Sigmoid colon (tissue), 4 donors: Measurements from ENCODE around the gene NPVF.

Source experiments
- CTCF ChIP-seq, 4 experiments: fragments of 450-650 bp in 3 of 4; fragments of 200-600 bp in 1 of 4; IDR thresholded peaks; one replicate each; pipeline ENCODE4 v1.5.1; 2016 to 2019; ENCODE audit warnings: antibody characterized with exemption in 4 of 4, mild to moderate bottlenecking in 3 of 4, moderate library complexity in 2 of 4
- EP300 ChIP-seq, 4 donors: sonication (generic); formaldehyde crosslinking; IDR thresholded peaks; one replicate each; pipeline ENCODE4 v1.6.1; 2017; ENCODE audit warnings: antibody characterized with exemption in 4 of 4
- POLR2A ChIP-seq, 2 donors: fragments of 450-650 bp; IDR thresholded peaks; one replicate each; pipeline ENCODE4 v1.6.1; 2016; ENCODE audit warnings: antibody characterized with exemption in 2 of 2, mild to moderate bottlenecking in 2 of 2, moderate library complexity in 2 of 2
- POLR2AphosphoS5 ChIP-seq, 4 donors: sonication (generic); formaldehyde crosslinking; IDR thresholded peaks; one replicate each; pipeline ENCODE4 v1.6.1; 2017; ENCODE audit warnings: antibody characterized with exemption in 4 of 4

DNA sequence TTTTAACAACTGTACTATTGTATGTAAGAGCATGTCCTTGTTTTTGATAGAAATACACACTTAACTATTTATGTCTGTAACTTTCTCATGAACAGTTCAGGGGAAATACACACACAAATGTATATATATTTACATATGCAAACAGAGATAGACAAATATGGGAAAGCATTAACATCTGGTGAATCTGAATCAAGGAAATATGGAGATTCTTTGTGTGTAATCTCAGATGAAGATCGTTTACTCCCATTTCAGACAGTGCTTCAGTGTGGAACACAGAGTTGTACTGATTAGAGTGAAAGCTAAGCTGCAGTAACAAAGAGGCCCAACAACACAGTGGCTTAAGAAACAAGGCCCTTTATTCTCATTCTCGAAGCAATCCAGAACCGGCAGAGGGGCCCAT, 26.3 kb upstream of the NPVF start:
- TF ChIP-seq POLR2AphosphoS5 (IDR thresholded peaks at IDR 0.05) = no peak
- no peak for TF ChIP-seq CTCF (IDR thresholded peaks at IDR 0.05)
- TF ChIP-seq POLR2A (IDR thresholded peaks at IDR 0.05) = no peak
- no peak for TF ChIP-seq EP300 (IDR thresholded peaks at IDR 0.05)
